Measurements from ENCODE around the gene SLC8A3.

Gene SLC8A3

GRCh38 chr14:70192915-70193314 lies 4.2 kb upstream of the SLC8A3 start:
- H3K27ac ChIP-seq (ENCODE audit: low read depth, low read length), result no peak overlapping the region
- H3K4me1 ChIP-seq (ENCODE audit: control insufficient read depth, insufficient read depth, low read length), result no peaks in the 10 kb centered on the region
- no peak overlapping the region for H3K4me3 ChIP-seq (ENCODE audit: low read length)
- H3K27me3 ChIP-seq (ENCODE audit: control insufficient read depth, insufficient read depth, low read length), result peaks cover 2% of the 10 kb centered on the region
- H3K36me3 ChIP-seq (ENCODE audit: control insufficient read depth, insufficient read depth, low read length), result no peaks in the 10 kb centered on the region
- no peak overlapping the region for H3K9ac ChIP-seq (ENCODE audit: low read length)

DNA sequence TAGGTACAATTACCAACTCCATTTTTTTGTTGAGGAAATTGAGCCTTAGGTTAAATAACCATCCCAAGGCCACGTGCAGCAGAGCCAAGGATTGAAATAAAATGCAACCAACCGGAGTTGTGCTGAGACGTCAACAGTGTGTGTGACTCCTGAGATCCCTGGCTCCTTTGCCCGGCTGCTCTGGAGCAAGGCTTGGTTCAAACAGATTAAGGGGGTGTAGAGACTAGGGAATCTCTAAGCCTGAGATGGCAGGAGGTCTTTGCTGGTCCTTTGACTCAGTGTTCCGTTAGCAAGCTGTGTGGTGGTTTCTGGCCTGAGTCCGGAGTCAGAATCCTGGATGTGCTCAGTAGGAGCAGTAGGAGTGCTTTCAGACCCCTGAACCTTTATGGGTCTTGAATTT lies 1.4 kb upstream of the SLC8A3 start:
- H3K27ac ChIP-seq (ENCODE audit: low read depth, low read length), result no peak overlapping the region
- no peaks in the 10 kb centered on the region for H3K4me1 ChIP-seq (ENCODE audit: control insufficient read depth, insufficient read depth, low read length)
- H3K9ac ChIP-seq (ENCODE audit: low read length), result no peak overlapping the region
- H3K4me3 ChIP-seq (ENCODE audit: low read length), result no peak overlapping the region
- H3K27me3 ChIP-seq (ENCODE audit: control insufficient read depth, insufficient read depth, low read length), result peaks cover 8% of the 10 kb centered on the region
- H3K36me3 ChIP-seq (ENCODE audit: control insufficient read depth, insufficient read depth, low read length), result no peaks in the 10 kb centered on the region

GRCh38 chr14:70189456-70190077 lies 816 bp upstream of the SLC8A3 start:
- Histone ChIP-seq H3K4me1 (ENCODE audit: control insufficient read depth, insufficient read depth, low read length) (no peaks in the 10 kb centered on the region), H3K27ac (ENCODE audit: low read depth, low read length) (no peak overlapping the region), H3K4me3 (ENCODE audit: low read length) (no peak overlapping the region), H3K36me3 (ENCODE audit: control insufficient read depth, insufficient read depth, low read length) (no peaks in the 10 kb centered on the region), H3K9ac (ENCODE audit: low read length) (no peak overlapping the region), H3K27me3 (ENCODE audit: control insufficient read depth, insufficient read depth, low read length) (peaks cover 8% of the 10 kb centered on the region)

DNA sequence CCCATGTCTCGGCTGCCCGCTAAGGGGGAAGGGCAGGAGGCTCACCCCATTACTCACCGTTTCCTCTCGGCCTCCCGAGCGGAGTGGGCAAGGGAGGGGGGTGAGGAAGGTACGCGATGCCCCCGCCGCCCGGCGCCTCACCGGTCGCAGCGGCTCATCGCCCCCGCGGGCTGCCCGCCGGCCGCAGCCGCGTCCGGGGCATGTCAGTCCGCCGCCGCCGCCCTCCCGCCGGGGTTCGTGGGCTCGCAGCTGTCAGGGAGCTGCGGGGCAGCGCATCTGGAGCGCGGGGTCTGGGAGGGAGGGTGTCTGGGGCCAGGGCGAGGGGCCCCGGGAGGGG lies 461 bp downstream of the SLC8A3 start:
- Histone ChIP-seq H3K4me1 (ENCODE audit: control insufficient read depth, insufficient read depth, low read length) (no peaks in the 10 kb centered on the region), H3K9ac (ENCODE audit: low read length) (no peak overlapping the region), H3K36me3 (ENCODE audit: control insufficient read depth, insufficient read depth, low read length) (no peaks in the 10 kb centered on the region), H3K4me3 (ENCODE audit: low read length) (peak overlapping the region; percentile 55), H3K27ac (ENCODE audit: low read depth, low read length) (no peak overlapping the region), H3K27me3 (ENCODE audit: control insufficient read depth, insufficient read depth, low read length) (peaks cover 8% of the 10 kb centered on the region)

DNA sequence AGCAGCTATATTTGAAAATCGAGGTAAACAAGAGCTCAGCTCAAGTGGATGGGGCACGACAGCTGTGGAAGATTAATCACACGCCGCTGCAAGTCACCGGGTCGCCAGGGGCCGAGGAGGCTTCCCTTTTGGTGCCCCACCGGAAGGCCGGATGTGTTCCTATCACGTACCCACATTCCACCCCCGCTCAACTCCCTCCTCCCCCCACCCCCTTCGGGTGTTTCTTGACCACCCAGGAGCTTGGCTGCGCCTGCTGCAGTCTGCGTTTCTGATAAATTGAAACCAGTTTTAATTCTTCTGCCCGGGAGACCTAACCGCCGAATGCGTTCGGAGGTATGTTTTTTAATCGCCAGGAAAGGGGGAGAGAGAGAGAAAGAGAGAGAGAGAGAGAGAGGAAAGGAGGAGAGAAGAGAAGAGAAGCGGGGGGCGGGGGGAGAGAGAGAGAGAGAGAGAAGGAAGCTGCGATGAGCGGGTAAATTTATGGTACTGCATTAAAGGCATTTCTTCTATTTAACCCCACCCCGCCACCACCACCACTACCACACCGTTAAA lies 1.8 kb downstream of the SLC8A3 start:
- no peaks in the 10 kb centered on the region for H3K36me3 ChIP-seq (ENCODE audit: control insufficient read depth, insufficient read depth, low read length)
- H3K4me3 ChIP-seq (ENCODE audit: low read length), result peak overlapping the region; percentile 55
- H3K9ac ChIP-seq (ENCODE audit: low read length), result no peak overlapping the region
- H3K4me1 ChIP-seq (ENCODE audit: control insufficient read depth, insufficient read depth, low read length), result no peaks in the 10 kb centered on the region
- no peak overlapping the region for H3K27ac ChIP-seq (ENCODE audit: low read depth, low read length)
- H3K27me3 ChIP-seq (ENCODE audit: control insufficient read depth, insufficient read depth, low read length), result peaks cover 8% of the 10 kb centered on the region

DNA sequence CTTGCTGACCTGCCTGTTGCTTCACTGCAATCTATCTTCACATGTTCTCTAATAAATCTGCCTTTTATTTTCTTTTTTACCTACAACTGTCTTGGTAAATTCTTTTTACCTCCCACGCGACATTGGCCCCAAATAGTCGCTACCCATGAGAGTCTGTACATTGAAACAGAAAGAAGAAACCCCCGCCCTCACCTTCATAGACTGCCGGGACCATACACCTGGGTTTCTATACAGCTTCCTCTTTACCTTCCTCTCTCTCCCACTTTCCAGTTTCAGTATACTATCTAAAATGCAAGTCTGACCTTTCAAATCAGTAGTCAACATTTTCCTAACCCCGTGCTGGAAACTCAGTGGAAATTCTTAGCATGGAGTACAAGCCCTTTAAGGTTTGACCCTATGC lies 4.8 kb downstream of the SLC8A3 start:
- H3K4me1 ChIP-seq (ENCODE audit: control insufficient read depth, insufficient read depth, low read length), result no peaks in the 10 kb centered on the region
- no peaks in the 10 kb centered on the region for H3K36me3 ChIP-seq (ENCODE audit: control insufficient read depth, insufficient read depth, low read length)
- H3K27ac ChIP-seq (ENCODE audit: low read depth, low read length), result no peak overlapping the region

GRCh38 chr14:70181276-70181675 lies 7.5 kb downstream of the SLC8A3 start:
- Histone ChIP-seq H3K27ac (ENCODE audit: low read depth, low read length) (no peak overlapping the region), H3K4me1 (ENCODE audit: control insufficient read depth, insufficient read depth, low read length) (no peaks in the 10 kb centered on the region), H3K36me3 (ENCODE audit: control insufficient read depth, insufficient read depth, low read length) (no peaks in the 10 kb centered on the region), H3K4me3 (ENCODE audit: low read length) (no peak overlapping the region), H3K27me3 (ENCODE audit: control insufficient read depth, insufficient read depth, low read length) (peaks cover 2% of the 10 kb centered on the region), H3K9ac (ENCODE audit: low read length) (no peak overlapping the region)

More for the DNA sequence above, 4.8 kb downstream of the SLC8A3 start:
- Histone ChIP-seq H3K27me3 (ENCODE audit: control insufficient read depth, insufficient read depth, low read length) (peaks cover 8% of the 10 kb centered on the region), H3K9ac (ENCODE audit: low read length) (no peak overlapping the region), H3K4me3 (ENCODE audit: low read length) (no peak overlapping the region)

- H3K36me3 ChIP-seq (ENCODE audit: control insufficient read depth, insufficient read depth, low read length), result no peaks in the 10 kb centered on the region
- H3K27ac ChIP-seq (ENCODE audit: low read depth, low read length), result no peak overlapping the region
- no peak overlapping the region for H3K9ac ChIP-seq (ENCODE audit: low read length)
- no peak overlapping the region for H3K4me3 ChIP-seq (ENCODE audit: low read length)
- no peaks in the 10 kb centered on the region for H3K27me3 ChIP-seq (ENCODE audit: control insufficient read depth, insufficient read depth, low read length)
- H3K4me1 ChIP-seq (ENCODE audit: control insufficient read depth, insufficient read depth, low read length), result no peaks in the 10 kb centered on the region
Measured at GRCh38 chr14:70180718-70181117, 8.0 kb downstream of the SLC8A3 start.

- H3K27ac ChIP-seq (ENCODE audit: low read depth, low read length), result no peak overlapping the region
Measured at GRCh38 chr14:70177081-70177800, 11.5 kb downstream of the SLC8A3 start.

DNA sequence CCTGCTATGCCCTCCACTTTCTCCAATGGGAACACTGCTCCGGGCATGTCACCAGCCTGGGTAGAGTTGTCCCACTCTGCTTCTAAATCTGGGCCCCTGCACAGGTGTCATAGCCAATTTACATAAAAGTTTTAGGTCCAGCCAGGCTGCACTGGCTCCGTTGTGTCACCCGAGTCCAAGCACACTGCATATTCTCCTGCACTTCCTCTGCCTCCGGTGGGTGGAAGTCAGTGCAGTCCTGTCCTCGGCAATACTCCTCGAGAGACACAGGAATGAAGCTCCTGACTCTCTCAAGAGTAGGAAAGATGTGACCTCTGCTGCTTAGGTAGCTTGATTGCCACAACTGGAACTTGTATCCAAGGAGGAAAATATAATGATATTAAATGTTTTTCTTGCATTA lies 15.2 kb downstream of the SLC8A3 start:
- Histone ChIP-seq H3K27me3 (ENCODE audit: control insufficient read depth, insufficient read depth, low read length) (no peaks in the 10 kb centered on the region), H3K36me3 (ENCODE audit: control insufficient read depth, insufficient read depth, low read length) (no peaks in the 10 kb centered on the region), H3K27ac (ENCODE audit: low read depth, low read length) (no peak overlapping the region), H3K4me1 (ENCODE audit: control insufficient read depth, insufficient read depth, low read length) (no peaks in the 10 kb centered on the region), H3K4me3 (ENCODE audit: low read length) (no peak overlapping the region), H3K9ac (ENCODE audit: low read length) (no peak overlapping the region)

More at GRCh38 chr14:70177081-70177800, 11.5 kb downstream of the SLC8A3 start:
- Histone ChIP-seq H3K27me3 (ENCODE audit: control insufficient read depth, insufficient read depth, low read length) (no peaks in the 10 kb centered on the region), H3K4me1 (ENCODE audit: control insufficient read depth, insufficient read depth, low read length) (no peaks in the 10 kb centered on the region), H3K36me3 (ENCODE audit: control insufficient read depth, insufficient read depth, low read length) (no peaks in the 10 kb centered on the region), H3K4me3 (ENCODE audit: low read length) (no peak overlapping the region), H3K9ac (ENCODE audit: low read length) (no peak overlapping the region)

GRCh38 chr14:70171726-70172125 lies 17.0 kb downstream of the SLC8A3 start:
- Histone ChIP-seq H3K4me3 (ENCODE audit: low read length) (no peak overlapping the region), H3K27ac (ENCODE audit: low read depth, low read length) (no peak overlapping the region), H3K4me1 (ENCODE audit: control insufficient read depth, insufficient read depth, low read length) (no peaks in the 10 kb centered on the region), H3K36me3 (ENCODE audit: control insufficient read depth, insufficient read depth, low read length) (no peaks in the 10 kb centered on the region), H3K27me3 (ENCODE audit: control insufficient read depth, insufficient read depth, low read length) (no peaks in the 10 kb centered on the region), H3K9ac (ENCODE audit: low read length) (no peak overlapping the region)

GRCh38 chr14:70170976-70171375 lies 17.8 kb downstream of the SLC8A3 start:
- Histone ChIP-seq H3K27me3 (ENCODE audit: control insufficient read depth, insufficient read depth, low read length) (no peaks in the 10 kb centered on the region), H3K27ac (ENCODE audit: low read depth, low read length) (no peak overlapping the region), H3K4me1 (ENCODE audit: control insufficient read depth, insufficient read depth, low read length) (no peaks in the 10 kb centered on the region), H3K9ac (ENCODE audit: low read length) (no peak overlapping the region), H3K4me3 (ENCODE audit: low read length) (no peak overlapping the region), H3K36me3 (ENCODE audit: control insufficient read depth, insufficient read depth, low read length) (no peaks in the 10 kb centered on the region)

DNA sequence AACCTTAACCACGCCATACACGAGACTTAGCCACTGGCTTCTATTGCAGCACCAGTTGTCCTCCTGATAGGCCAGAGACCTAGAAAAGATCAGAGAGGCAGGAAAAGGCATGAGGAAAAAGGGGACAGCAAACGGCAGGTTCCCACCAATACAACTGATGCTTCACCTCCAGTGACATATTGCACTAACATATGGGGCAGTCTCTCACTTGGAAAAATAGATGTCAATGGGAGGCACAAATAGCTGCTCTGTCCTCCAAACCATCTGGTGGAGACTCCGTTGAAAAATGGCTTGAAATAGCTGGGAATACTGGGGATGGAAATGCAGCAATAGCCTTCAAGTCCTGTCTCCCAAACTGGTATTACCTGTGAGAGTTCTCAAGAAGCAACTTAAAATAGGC lies 20.3 kb downstream of the SLC8A3 start:
- H3K4me3 ChIP-seq (ENCODE audit: low read length), result no peak overlapping the region
- no peaks in the 10 kb centered on the region for H3K27me3 ChIP-seq (ENCODE audit: control insufficient read depth, insufficient read depth, low read length)
- no peaks in the 10 kb centered on the region for H3K4me1 ChIP-seq (ENCODE audit: control insufficient read depth, insufficient read depth, low read length)
- H3K36me3 ChIP-seq (ENCODE audit: control insufficient read depth, insufficient read depth, low read length), result no peaks in the 10 kb centered on the region
- H3K27ac ChIP-seq (ENCODE audit: low read depth, low read length), result no peak overlapping the region
- no peak overlapping the region for H3K9ac ChIP-seq (ENCODE audit: low read length)
